NCI-H128 (cell line): ENCODE results near the gene SHROOM3.

Experiments
- DNase-seq: peaks from one replicate; lab custom pipeline; 2025; ENCODE audit not compliant: unreplicated experiment; lab: John Stamatoyannopoulos, UW

The SHROOM3 gene

DNA sequence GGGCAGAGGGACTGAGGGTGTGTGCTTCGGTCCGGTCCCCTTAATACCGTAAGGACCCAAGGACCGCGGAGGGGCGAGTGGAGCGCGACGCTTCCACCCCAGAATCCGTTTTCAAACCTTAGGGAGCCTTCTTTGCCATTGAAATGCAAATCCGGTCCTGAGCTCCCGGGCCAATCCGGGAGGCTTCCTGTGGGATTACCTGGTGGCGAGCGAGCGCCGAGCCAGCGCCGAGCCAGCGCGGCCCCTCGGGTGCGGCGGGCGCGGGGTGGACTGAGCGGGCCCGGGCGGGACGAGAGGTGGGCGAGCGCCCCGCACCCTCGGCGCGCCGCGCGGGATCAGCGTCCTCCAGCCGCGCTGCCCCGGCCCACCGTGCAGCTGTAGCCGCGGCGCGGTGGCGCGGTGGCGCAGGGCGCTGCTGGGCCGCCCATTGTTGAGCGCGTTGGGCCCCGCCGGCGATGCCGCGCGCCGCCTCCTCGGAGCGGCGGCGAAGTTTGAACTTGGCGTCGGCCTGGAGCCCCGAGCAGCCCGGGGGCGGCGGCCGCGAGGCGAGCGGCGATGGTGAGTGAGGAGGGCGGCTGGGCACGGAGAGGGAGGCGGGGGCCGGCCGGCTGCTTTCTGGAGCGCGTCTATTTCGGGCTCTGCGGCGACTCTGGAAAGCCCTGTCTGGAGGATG is 254.3 kb downstream of the SHROOM3 start:
- DNase-seq, result peak; percentile 47

- no peak for DNase-seq
These were observed 255.2 kb downstream of the SHROOM3 start for GRCh38 chr4:76690011-76690905.

GRCh38 chr4:76690906-76691275 is 255.9 kb downstream of the SHROOM3 start:
- no peak for DNase-seq

- no peak for DNase-seq
These were observed 257.0 kb downstream of the SHROOM3 start for GRCh38 chr4:76691807-76692582.

DNA sequence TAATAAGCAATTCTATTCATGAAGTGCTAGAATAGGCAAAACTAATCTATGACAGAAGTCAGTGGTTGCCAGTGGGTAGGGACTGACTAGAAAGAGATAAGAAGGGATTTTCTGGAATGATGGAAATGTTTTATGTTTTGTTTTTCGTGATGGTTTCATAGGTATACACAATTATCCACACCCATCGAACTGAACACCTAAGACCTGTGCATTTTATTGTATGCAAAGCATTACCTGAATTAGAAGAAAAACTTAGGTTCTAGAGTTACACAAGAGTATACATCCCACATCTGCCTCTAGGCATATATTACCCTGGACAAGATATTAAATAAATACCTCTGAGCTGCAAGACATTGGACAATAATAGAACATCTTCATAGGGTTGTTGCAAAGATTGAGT is 257.7 kb downstream of the SHROOM3 start:
- no peak for DNase-seq

DNA sequence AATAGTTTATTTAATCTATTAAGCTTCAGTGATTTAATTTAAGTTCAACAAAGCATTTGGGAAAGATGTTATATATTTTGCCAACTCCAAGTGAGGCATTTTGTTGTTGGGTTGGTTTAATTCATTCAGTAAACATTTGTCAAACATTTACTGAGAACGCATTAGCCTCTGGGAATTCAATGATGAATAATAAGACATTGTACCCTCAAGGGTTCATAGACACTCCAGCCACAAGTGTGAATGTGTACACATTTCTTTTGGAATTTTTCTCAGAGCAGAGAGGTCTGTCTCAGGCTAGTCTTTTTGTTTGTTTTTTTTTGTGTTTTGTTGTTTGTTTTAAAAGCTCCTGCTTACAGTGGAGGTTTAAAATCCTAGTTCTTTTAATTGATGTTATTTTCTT is 259.0 kb downstream of the SHROOM3 start:
- no peak for DNase-seq

GRCh38 chr4:76696109-76696508 is 261.1 kb downstream of the SHROOM3 start:
- peak; percentile 13 for DNase-seq

DNA sequence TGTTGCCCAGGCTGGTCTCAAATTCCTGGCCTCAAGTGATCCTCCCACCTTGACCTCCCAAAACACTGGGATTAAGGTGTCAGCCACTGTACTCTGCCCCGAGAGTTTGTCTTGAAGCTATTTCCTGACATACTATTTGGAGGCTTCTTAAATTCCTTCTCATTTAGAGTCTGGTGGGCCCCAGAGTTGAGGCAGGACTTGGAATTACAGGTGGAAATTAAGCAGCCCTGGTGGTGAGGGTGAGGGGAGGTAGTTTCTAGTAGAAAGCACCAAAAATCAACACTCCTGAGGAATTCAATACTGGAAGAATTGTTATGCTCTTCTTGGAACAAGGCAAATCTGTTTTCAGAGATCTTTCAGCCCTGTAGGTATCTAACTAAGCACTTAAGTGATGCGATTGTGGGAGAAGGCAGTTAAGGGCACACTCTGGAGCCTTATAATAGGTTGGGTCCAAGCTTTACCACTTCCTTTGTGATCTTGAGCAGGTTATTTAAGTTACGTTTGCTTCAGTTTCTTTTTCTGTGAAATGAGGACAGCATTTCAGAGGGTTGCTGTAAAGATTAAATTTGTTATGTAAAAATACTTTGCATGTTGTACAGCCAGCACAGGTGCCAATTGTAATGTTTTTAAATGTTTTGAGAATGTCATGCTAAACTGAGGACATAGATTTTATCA is 262.2 kb downstream of the SHROOM3 start:
- DNase-seq, result no peak

GRCh38 chr4:76698141-76698540 is 263.1 kb downstream of the SHROOM3 start:
- no peak for DNase-seq

DNA sequence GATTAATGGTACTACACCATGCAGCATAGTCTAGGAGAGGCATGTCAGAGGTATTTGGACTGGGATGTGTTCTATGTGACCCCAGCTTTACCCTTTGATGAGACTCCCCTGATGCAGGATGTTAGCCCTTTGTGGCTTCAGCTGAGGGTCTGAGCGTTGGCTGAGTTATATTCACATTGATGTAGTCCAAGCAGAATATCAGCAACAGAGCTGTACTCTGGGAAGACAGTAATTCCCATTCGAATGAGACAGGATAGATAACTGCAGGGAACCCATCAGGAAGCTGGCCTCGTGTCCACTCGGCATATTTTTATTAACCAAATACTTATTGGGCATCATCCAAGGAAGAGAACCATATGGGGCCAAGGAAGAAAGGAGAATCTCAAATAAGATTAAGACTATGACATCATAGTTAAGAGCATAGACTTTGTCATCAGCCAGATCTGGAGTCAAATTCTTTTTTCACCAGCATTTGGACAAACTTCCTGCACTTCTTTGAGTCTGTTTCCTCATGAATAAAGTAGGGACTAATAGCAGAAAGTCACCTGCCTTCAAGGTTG is 264.8 kb downstream of the SHROOM3 start:
- no peak for DNase-seq

DNA sequence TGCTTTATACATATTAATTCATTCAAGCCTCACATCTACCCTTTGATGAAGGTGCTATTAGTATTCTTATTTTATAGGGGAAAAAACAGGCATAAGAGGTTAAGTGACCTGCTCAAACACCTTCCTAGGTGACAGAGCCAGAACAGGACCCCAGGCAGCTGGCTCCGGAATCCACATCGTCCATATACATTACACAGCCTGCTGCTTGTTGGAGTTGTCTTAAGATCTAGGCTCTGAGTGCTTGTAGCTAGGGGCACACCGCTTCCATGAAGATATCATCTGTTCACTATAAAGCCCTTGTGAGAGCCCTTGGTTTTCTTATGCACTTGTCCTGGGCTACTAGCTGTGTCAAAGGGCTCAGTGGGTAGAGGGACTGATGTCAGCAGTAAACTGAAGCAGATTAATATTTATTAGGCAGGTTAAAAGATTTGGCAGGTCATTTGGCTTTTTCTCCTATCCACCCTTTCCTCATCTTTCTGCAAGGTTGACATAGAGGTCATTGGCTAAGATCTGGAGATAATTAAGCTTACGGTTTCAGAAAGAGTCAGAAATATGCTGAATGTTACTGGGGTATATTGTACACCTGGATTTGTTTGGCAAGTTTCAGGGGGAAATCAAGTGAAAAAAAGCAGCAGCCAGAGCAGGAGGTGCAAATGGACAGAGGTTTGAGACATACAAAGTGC is 267.6 kb downstream of the SHROOM3 start:
- DNase-seq, result no peak

DNA sequence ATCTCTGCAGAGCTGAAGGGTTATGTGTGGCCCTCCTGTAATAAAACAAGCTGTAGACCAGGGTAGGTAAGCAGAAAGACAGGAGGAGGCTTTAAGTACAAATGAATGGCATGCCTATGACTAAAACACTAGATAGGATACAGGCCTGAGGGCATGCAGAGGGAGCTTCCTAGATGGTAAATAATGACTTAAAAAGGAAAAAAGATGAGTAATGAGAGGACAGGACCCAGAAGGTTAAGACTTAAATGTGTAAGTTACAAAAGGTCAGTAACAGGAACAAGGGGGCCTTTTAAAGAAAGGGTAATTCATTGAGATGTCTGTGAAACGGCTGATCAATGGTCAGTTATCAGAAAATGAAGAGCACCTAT is 268.1 kb downstream of the SHROOM3 start:
- DNase-seq, result no peak

- no peak for DNase-seq
These were observed 268.6 kb downstream of the SHROOM3 start for GRCh38 chr4:76703676-76704075.

- DNase-seq, result no peak
These were observed 269.3 kb downstream of the SHROOM3 start for GRCh38 chr4:76704133-76704881.

- DNase-seq, result no peak
These were observed 270.4 kb downstream of the SHROOM3 start for GRCh38 chr4:76705472-76705871.

DNA sequence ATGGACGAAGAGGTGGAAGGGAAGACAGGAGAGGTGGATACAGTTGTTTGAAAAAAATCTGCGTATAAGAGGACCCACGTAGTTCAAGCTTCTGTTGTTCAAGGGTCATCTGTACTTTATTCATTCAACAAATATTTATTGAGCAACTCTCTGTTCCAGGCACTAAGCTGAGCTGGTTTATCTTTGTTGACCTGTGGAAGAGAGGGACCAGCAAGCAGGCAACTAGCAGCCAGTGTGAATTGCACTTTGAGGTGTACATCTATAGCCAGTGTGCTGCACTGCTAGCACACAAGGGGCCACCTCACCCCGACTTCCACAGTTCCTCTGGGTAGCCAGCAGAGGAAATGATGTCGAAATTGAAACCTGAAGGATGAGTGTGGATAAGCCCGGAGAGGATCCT is 271.6 kb downstream of the SHROOM3 start:
- DNase-seq, result no peak

GRCh38 chr4:76708971-76709771 is 274.1 kb downstream of the SHROOM3 start:
- DNase-seq, result no peak

- DNase-seq, result no peak
These were observed 274.7 kb downstream of the SHROOM3 start for GRCh38 chr4:76709772-76710090.

- DNase-seq, result no peak
These were observed 277.5 kb downstream of the SHROOM3 start for GRCh38 chr4:76712564-76712963.
